H9 (cell line): Measurements from ENCODE around the gene CDH24. TPM values are rescaled to one million over a fixed set of nuclear protein-coding genes. Genes with fewer than 3 reads are reported as not detected.

Experiments
- DNase-seq: peaks from one replicate; pipeline ENCODE4 v3.0.0-alpha.2; 2017
- H2AFZ ChIP-seq: one replicate; pipeline ENCODE4 v1.6.1; 2013; ENCODE audit warnings: mild to moderate bottlenecking, low read length, control low read depth, moderate library complexity
- H2AK5ac ChIP-seq: 2 replicates; pipeline ENCODE4 v1.6.1; 2013; ENCODE audit warnings: low read length, control low read depth, mixed read lengths; ENCODE audit not compliant: insufficient read length
- H2BK120ac ChIP-seq: one replicate; pipeline ENCODE4 v1.6.1; 2013; ENCODE audit warnings: low read depth, mild to moderate bottlenecking, low read length, control low read depth, inconsistent platforms; ENCODE audit not compliant: poor library complexity, severe bottlenecking
- H2BK12ac ChIP-seq: 2 replicates; pipeline ENCODE4 v1.6.1; 2013; ENCODE audit warnings: low read length, control low read depth, mixed read lengths, low read depth; ENCODE audit not compliant: insufficient read length
- H2BK15ac ChIP-seq: 2 replicates; pipeline ENCODE4 v1.6.1; 2013; ENCODE audit warnings: low read depth, low read length, control low read depth
- H2BK20ac ChIP-seq: one replicate; pipeline ENCODE4 v1.6.1; 2013; ENCODE audit warnings: low read depth, mild to moderate bottlenecking, low read length, control low read depth, inconsistent platforms; ENCODE audit not compliant: poor library complexity, severe bottlenecking
- H2BK5ac ChIP-seq: 2 replicates; pipeline ENCODE4 v1.6.1; 2013; ENCODE audit warnings: low read length, control low read depth, mixed read lengths; ENCODE audit not compliant: insufficient read length
- H3K14ac ChIP-seq: 2 replicates; pipeline ENCODE4 v1.6.1; 2013; ENCODE audit warnings: low read length, control low read depth; ENCODE audit not compliant: insufficient read depth
- H3K18ac ChIP-seq: 2 replicates; pipeline ENCODE4 v1.6.1; 2013; ENCODE audit warnings: low read depth, mild to moderate bottlenecking, mixed read lengths, low read length, control low read depth; ENCODE audit not compliant: insufficient read length
- H3K23ac ChIP-seq: 2 replicates; pipeline ENCODE4 v1.6.1; 2013; ENCODE audit warnings: low read length, control low read depth, mixed read lengths, low read depth; ENCODE audit not compliant: insufficient read length
- H3K23me2 ChIP-seq: 2 replicates; pipeline ENCODE4 v1.6.1; 2013; ENCODE audit warnings: low read depth, mild to moderate bottlenecking, mixed read lengths, low read length, control low read depth; ENCODE audit not compliant: insufficient read length, poor library complexity, severe bottlenecking
- H3K27ac ChIP-seq: 2 replicates; pipeline ENCODE4 v1.5.1; 2013; ENCODE audit warnings: low read length, control low read depth, mixed read lengths, low read depth; ENCODE audit not compliant: insufficient read length
- H3K27me3 ChIP-seq: 2 replicates; pipeline ENCODE4 v1.6.1; 2013; ENCODE audit warnings: low read length, control low read depth, inconsistent platforms; ENCODE audit not compliant: insufficient read depth
- H3K4ac ChIP-seq: 2 replicates; pipeline ENCODE4 v1.6.1; 2013; ENCODE audit warnings: low read depth, mild to moderate bottlenecking, control low read depth, inconsistent platforms, low read length, moderate library complexity
- H3K4me1 ChIP-seq: 2 replicates; pipeline ENCODE4 v1.6.1; 2013; ENCODE audit warnings: low read length, control low read depth, inconsistent platforms; ENCODE audit not compliant: insufficient read depth
- H3K4me2 ChIP-seq: 2 replicates; pipeline ENCODE4 v1.6.1; 2013; ENCODE audit warnings: low read length, control low read depth, mixed read lengths; ENCODE audit not compliant: insufficient read length, insufficient read depth
- H3K56ac ChIP-seq: 2 replicates; pipeline ENCODE4 v1.6.1; 2013; ENCODE audit warnings: low read depth, mild to moderate bottlenecking, mixed read lengths, low read length, control low read depth; ENCODE audit not compliant: insufficient read length
- H3K79me1 ChIP-seq: 2 replicates; pipeline ENCODE4 v1.6.1; 2013; ENCODE audit warnings: low read depth, mild to moderate bottlenecking, moderate library complexity, low read length, control low read depth, inconsistent platforms; ENCODE audit not compliant: insufficient read depth, poor library complexity, severe bottlenecking
- H3K79me2 ChIP-seq: 2 replicates; pipeline ENCODE4 v1.6.1; 2013; ENCODE audit warnings: low read length, control low read depth, inconsistent platforms; ENCODE audit not compliant: insufficient read depth
- H3K9ac ChIP-seq: 2 replicates; pipeline ENCODE4 v1.6.1; 2013; ENCODE audit warnings: low read length, control low read depth, mixed read lengths; ENCODE audit not compliant: insufficient read length; ENCODE audit errors: extremely low read depth
- H3K9me3 ChIP-seq: one replicate; pipeline ENCODE4 v1.6.1; 2013; ENCODE audit warnings: low read depth, low read length, inconsistent platforms; ENCODE audit not compliant: control insufficient read depth
- H3T11ph ChIP-seq: one replicate; pipeline ENCODE4 v1.6.1; 2013; ENCODE audit warnings: mild to moderate bottlenecking, low read length, control low read depth, inconsistent platforms
- H4K20me1 ChIP-seq: one replicate; pipeline ENCODE4 v1.6.1; 2013; ENCODE audit not compliant: control insufficient read depth, insufficient read length, insufficient read depth
- H4K5ac ChIP-seq: 2 replicates; pipeline ENCODE4 v1.6.1; 2013; ENCODE audit warnings: low read depth, mild to moderate bottlenecking, mixed read lengths, low read length, control low read depth; ENCODE audit not compliant: insufficient read length
- H4K8ac ChIP-seq: replicated peaks from 2 replicates; pipeline ENCODE4 v1.6.1; 2013; ENCODE audit warnings: low read length, control low read depth, mixed read lengths, low read depth; ENCODE audit not compliant: insufficient read length
- H4K91ac ChIP-seq: 2 replicates; pipeline ENCODE4 v1.6.1; 2013; ENCODE audit warnings: low read depth, mild to moderate bottlenecking, moderate library complexity, mixed read lengths, low read length, control low read depth; ENCODE audit not compliant: insufficient read length
- H3K27ac Mint-ChIP-seq, 3 experiments: 2 replicates in 2 of 3; 3 replicates in 1 of 3; pipeline ENCODE4 v1.8.0; 2020 to 2021; ENCODE audit warnings: mixed read lengths in 3 of 3, mild to moderate bottlenecking in 1 of 3, moderate library complexity in 1 of 3
- H3K27me3 Mint-ChIP-seq: 2 replicates; pipeline ENCODE4 v1.8.0; 2021; ENCODE audit warnings: low read depth, mild to moderate bottlenecking, moderate library complexity, mixed read lengths
- H3K36me3 Mint-ChIP-seq, 3 experiments: 2 replicates in 2 of 3; 3 replicates in 1 of 3; pipeline ENCODE4 v1.8.0; 2020 to 2021; ENCODE audit warnings: low read depth in 3 of 3, mixed read lengths in 3 of 3; ENCODE audit not compliant: insufficient read depth in 1 of 3
- H3K4me1 Mint-ChIP-seq, 2 experiments: 2 replicates each; pipeline ENCODE4 v1.8.0; 2020; ENCODE audit warnings: mixed read lengths in 2 of 2
- H3K4me3 Mint-ChIP-seq, 2 experiments: 2 replicates in 1 of 2; 3 replicates in 1 of 2; pipeline ENCODE4 v1.8.0; 2020 to 2021; ENCODE audit warnings: mild to moderate bottlenecking in 2 of 2, mixed read lengths in 2 of 2, moderate library complexity in 1 of 2
- H3K9me3 Mint-ChIP-seq, 2 experiments: 2 replicates in 1 of 2; 3 replicates in 1 of 2; pipeline ENCODE4 v1.8.0; 2020; ENCODE audit warnings: mild to moderate bottlenecking in 2 of 2, mixed read lengths in 2 of 2, moderate library complexity in 1 of 2
- CTCF ChIP-seq: fragments of 200-600 bp; sonication (generic); conservative IDR thresholded peaks from 3 replicates; pipeline ENCODE4 v1.8.0; 2021; ENCODE audit warnings: antibody characterized with exemption, mild to moderate bottlenecking
- WGBS: extraction: QIAGEN DNeasy Blood & Tissue Kit; methylation state at CpG from one replicate; pipeline ENCODE4 v1.1.7; 2013; ENCODE audit warnings: missing lambda C conversion rate, low lambda C conversion rate, mixed read lengths; ENCODE audit not compliant: insufficient read length; ENCODE audit errors: extremely low coverage; 5-methylcytosine and 5-hydroxymethylcytosine counted together
- total RNA-seq: library from RNA; stranded (reverse); gene quantifications from 2 replicates; pipeline ENCODE4 v1.2.1, GENCODE V29; 2021

CDH24 gene
- total RNA-seq, 1 experiment from 2014 or later: 16.7 TPM

GRCh38 chr14:23090254-23090636 lies 32.9 kb upstream of the CDH24 start:
- Histone ChIP-seq H2BK20ac (no peak overlapping the region), H3K4me1 (peaks cover 2% of the 10 kb centered on the region; the same call in 1 of the 2 replicates), H4K91ac (no peak overlapping the region), H3K4ac (no peak overlapping the region), H3K79me2 (peaks cover 16% of the 10 kb centered on the region), H3K27ac (no peak overlapping the region), H4K20me1 (no peaks in the 10 kb centered on the region), H2BK5ac (no peak overlapping the region), H3K4me2 (no peak overlapping the region), H2BK120ac (no peak overlapping the region), H3K9me3 (no peaks in the 10 kb centered on the region), H2BK12ac (no peak overlapping the region), H3K9ac (no peak overlapping the region), H2AFZ (no peak overlapping the region), H3K18ac (no peak overlapping the region), H4K8ac (no peak overlapping the region), H2AK5ac (no peak overlapping the region), H3K56ac (no peak overlapping the region), H3K23ac (no peak overlapping the region), H4K5ac (no peak overlapping the region), H3K14ac (no peak overlapping the region), H3K23me2 (peaks cover 6% of the 10 kb centered on the region), H3K27me3 (no peaks in the 10 kb centered on the region), H3K79me1 (peaks cover 3% of the 10 kb centered on the region), H2BK15ac (no peak overlapping the region), H3T11ph (no peak overlapping the region)
- H3K36me3 Mint-ChIP-seq: peaks cover 42 to 75% (median 73%) of the 10 kb centered on the region in 3 experiments; a peak in 6 of 7 replicates
- H3K4me1 Mint-ChIP-seq: peaks cover 6 to 7% of the 10 kb centered on the region in 2 experiments; a peak in 1 of 4 replicates
- no peak for DNase-seq
- H3K27me3 Mint-ChIP-seq: no peaks in the 10 kb centered on the region
- no CpG with 5 or more reads among the region's 4 CpGs for WGBS
- no peak overlapping the region for H3K4me3 Mint-ChIP-seq
- H3K9me3 Mint-ChIP-seq: no peaks in the 10 kb centered on the region
- no peak for TF ChIP-seq CTCF
- H3K27ac Mint-ChIP-seq: no peak overlapping the region
